ENCODE data around the gene ZNF687.
A peak's percentile ranks its signal among the peaks of the same experiment; 100 is the strongest.

Gene ZNF687

GRCh38 chr1:151314137-151314875 lies 32.2 kb downstream of the ZNF687 start:
- no peak for FAIRE-seq

GRCh38 chr1:151315565-151316235 lies 33.6 kb downstream of the ZNF687 start:
- no peak for FAIRE-seq

- no peak for FAIRE-seq
These were observed 36.9 kb downstream of the ZNF687 start for GRCh38 chr1:151318975-151319374.

GRCh38 chr1:151324390-151324930 lies 42.4 kb downstream of the ZNF687 start:
- no peak for FAIRE-seq

GRCh38 chr1:151325231-151325630 lies 43.1 kb downstream of the ZNF687 start:
- FAIRE-seq = no peak

- no peak for FAIRE-seq
These were observed 43.7 kb downstream of the ZNF687 start for GRCh38 chr1:151325646-151326429.

- no peak for FAIRE-seq
These were observed 44.6 kb downstream of the ZNF687 start for GRCh38 chr1:151326619-151327222.

- peak; percentile 99 for FAIRE-seq
These were observed 45.3 kb downstream of the ZNF687 start, which contains the start of gene PI4KB for GRCh38 chr1:151327223-151327902. PI4KB (minus strand) TSS chr1:151327416; CDS start chr1:151316481, 10,935 bp downstream.

- FAIRE-seq = no peak
These were observed 46.0 kb downstream of the ZNF687 start for GRCh38 chr1:151327903-151328674.

- no peak for FAIRE-seq
These were observed 52.7 kb downstream of the ZNF687 start for GRCh38 chr1:151334822-151335221.

GRCh38 chr1:151336556-151336955 lies 54.5 kb downstream of the ZNF687 start:
- FAIRE-seq = no peak

- FAIRE-seq = peak; percentile 98
These were observed 59.0 kb downstream of the ZNF687 start for GRCh38 chr1:151340870-151341754.
